ENCODE measurements around the gene PRM1.

- TF ChIP-seq, protein P1, sequence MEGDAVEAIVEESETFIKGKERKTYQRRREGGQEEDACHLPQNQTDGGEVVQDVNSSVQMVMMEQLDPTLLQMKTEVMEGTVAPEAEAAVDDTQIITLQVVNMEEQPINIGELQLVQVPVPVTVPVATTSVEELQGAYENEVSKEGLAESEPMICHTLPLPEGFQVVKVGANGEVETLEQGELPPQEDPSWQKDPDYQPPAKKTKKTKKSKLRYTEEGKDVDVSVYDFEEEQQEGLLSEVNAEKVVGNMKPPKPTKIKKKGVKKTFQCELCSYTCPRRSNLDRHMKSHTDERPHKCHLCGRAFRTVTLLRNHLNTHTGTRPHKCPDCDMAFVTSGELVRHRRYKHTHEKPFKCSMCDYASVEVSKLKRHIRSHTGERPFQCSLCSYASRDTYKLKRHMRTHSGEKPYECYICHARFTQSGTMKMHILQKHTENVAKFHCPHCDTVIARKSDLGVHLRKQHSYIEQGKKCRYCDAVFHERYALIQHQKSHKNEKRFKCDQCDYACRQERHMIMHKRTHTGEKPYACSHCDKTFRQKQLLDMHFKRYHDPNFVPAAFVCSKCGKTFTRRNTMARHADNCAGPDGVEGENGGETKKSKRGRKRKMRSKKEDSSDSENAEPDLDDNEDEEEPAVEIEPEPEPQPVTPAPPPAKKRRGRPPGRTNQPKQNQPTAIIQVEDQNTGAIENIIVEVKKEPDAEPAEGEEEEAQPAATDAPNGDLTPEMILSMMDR (IDR thresholded peaks at IDR 0.05): no peak
- no peak for TF ChIP-seq POLR2A (IDR thresholded peaks at IDR 0.05)
Observed at GRCh38 chr16:11310997-11311561, 29.9 kb upstream of the PRM1 start.
